PC-3 (cell line): ENCODE measurements around the gene ANKRD40.

Experiments
- CTCF ChIP-seq: fragments of 300-600 bp; sonication (generic); conservative IDR thresholded peaks from 2 replicates; pipeline ENCODE4 v1.5.1; 2017; ENCODE audit warnings: antibody characterized with exemption, low read depth, mild to moderate bottlenecking, low read length
- EZH2 ChIP-seq: fragments of 300-600 bp; sonication (generic); IDR thresholded peaks from one replicate; pipeline ENCODE4 v1.6.1; 2017; ENCODE audit warnings: antibody characterized with exemption, mild to moderate bottlenecking, low read length; ENCODE audit not compliant: unreplicated experiment
- EZH2phosphoT487 ChIP-seq: fragments of 300-600 bp; sonication (generic); IDR thresholded peaks from 2 replicates; pipeline ENCODE4 v1.6.1; 2018; ENCODE audit warnings: mild to moderate bottlenecking, antibody characterized with exemption, low read length, borderline replicate concordance

GRCh38 chr17:50647187-50647586 lies 60.5 kb downstream of the ANKRD40 start:
- TF ChIP-seq CTCF (no peak), EZH2phosphoT487 (no peak), EZH2 (no peak)
